HG02973 (cell line): ENCODE measurements around the gene UBE3B.

ENCODE experiments used
- ATAC-seq: cut with Tn5 transposase; IDR thresholded peaks from one replicate; pipeline ENCODE4 v1.9.1; 2021; ENCODE audit warnings: moderate library complexity; ENCODE audit not compliant: unreplicated experiment

UBE3B gene

GRCh38 chr12:109494348-109494881 lies 17.0 kb downstream of the UBE3B start:
- ATAC-seq, result no peak

- no peak for ATAC-seq
These were observed 17.6 kb downstream of the UBE3B start for GRCh38 chr12:109495012-109495411.

- ATAC-seq, result no peak
These were observed 18.9 kb downstream of the UBE3B start for GRCh38 chr12:109496306-109496705.

- ATAC-seq, result no peak
These were observed 20.2 kb downstream of the UBE3B start for GRCh38 chr12:109497675-109498074.

GRCh38 chr12:109500406-109501185 lies 23.2 kb downstream of the UBE3B start:
- ATAC-seq, result no peak

- no peak for ATAC-seq
These were observed 23.9 kb downstream of the UBE3B start for GRCh38 chr12:109501299-109501698.

- ATAC-seq, result no peak
These were observed 24.9 kb downstream of the UBE3B start for GRCh38 chr12:109502332-109502731.

GRCh38 chr12:109503611-109504010 lies 26.2 kb downstream of the UBE3B start:
- ATAC-seq, result no peak

- ATAC-seq, result no peak
These were observed 26.6 kb downstream of the UBE3B start for GRCh38 chr12:109504068-109504467.

- no peak for ATAC-seq
These were observed 32.8 kb downstream of the UBE3B start for GRCh38 chr12:109510196-109510595.

GRCh38 chr12:109512608-109513007 lies 35.2 kb downstream of the UBE3B start:
- ATAC-seq, result no peak

GRCh38 chr12:109513051-109513450 lies 35.6 kb downstream of the UBE3B start:
- ATAC-seq, result no peak

- ATAC-seq, result no peak
These were observed 36.5 kb downstream of the UBE3B start for GRCh38 chr12:109513977-109514376.

- no peak for ATAC-seq
These were observed 40.2 kb downstream of the UBE3B start for GRCh38 chr12:109517619-109518018.

- no peak for ATAC-seq
These were observed 41.6 kb downstream of the UBE3B start for GRCh38 chr12:109518820-109519665.

GRCh38 chr12:109519787-109520186 lies 42.4 kb downstream of the UBE3B start:
- ATAC-seq, result no peak

GRCh38 chr12:109521831-109522230 lies 44.4 kb downstream of the UBE3B start:
- ATAC-seq, result no peak

- ATAC-seq, result no peak
These were observed 45.6 kb downstream of the UBE3B start for GRCh38 chr12:109523071-109523470.

- no peak for ATAC-seq
These were observed 46.1 kb downstream of the UBE3B start for GRCh38 chr12:109523504-109523903.

GRCh38 chr12:109524466-109525278 lies 47.2 kb downstream of the UBE3B start:
- no peak for ATAC-seq

- no peak for ATAC-seq
These were observed 47.8 kb downstream of the UBE3B start for GRCh38 chr12:109525279-109525585.
